ENCODE data around the gene RBBP4. TPM values are rescaled to one million over a fixed set of nuclear protein-coding genes. Genes with fewer than 3 reads are reported as not detected.

RBBP4 gene
- total and polyA plus RNA-seq, 2 of the 8 experiments (the other 6 are each of a cell fraction or from before 2014, with no cell fraction given): 147 to 397 TPM

DNA sequence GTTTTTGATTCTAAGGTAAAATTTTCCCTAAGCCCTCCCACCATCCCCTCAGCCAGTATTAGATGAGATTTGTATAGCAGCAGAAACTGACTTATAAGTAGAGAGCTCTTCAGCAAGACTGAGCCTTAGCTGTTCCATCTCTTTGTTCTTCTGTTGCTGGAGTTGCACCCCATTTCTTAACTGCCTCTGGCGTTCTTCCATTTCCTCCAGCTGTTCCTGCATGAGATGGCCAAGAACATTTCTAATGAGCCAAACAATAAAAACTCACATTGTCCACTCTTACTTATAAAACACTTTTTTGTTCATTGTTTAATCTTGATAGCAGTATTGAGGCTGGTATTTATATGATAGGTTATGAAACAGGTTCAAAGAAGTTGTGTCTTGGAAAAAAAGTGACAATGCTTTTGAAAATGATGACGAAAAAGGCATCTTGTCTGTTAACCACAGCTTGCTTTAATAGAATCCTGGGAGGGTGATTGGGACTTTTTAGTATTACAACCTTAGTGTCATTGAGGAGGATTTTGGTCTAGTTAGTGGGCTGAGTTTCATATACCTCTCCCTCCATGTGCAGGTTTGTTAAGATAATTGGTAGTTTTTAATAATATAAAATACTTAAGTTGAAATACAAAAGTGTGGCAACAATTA, 33.3 kb downstream of the RBBP4 start:
- H3K56ac ChIP-seq (replicated peaks; ENCODE audit: insufficient read length, low read depth, low read length): no peak overlapping the region
- H4K8ac ChIP-seq (ENCODE audit: extremely low read depth, insufficient read depth, low read length): no peak overlapping the region
- H3K27me3 ChIP-seq (replicated peaks in 1 of 4; ENCODE audit: control insufficient read depth in 3 of 4, extremely low read depth in 1 of 4, insufficient read depth in 3 of 4, low read length in 3 of 4): no peaks in the 10 kb centered on the region
- 85% methylated on average over 2 of the region's 2 CpGs; no CpG with 5 or more reads in 1 of the 2 experiments for WGBS, 2 experiments (ENCODE audit: extremely low coverage in 1 of 2, insufficient coverage in 1 of 2, insufficient read length in 1 of 2, insufficient replicate concordance in 2 of 2, low coverage in 1 of 2, low lambda C conversion rate in 2 of 2, missing lambda C conversion rate in 1 of 2)
- H2BK12ac ChIP-seq (ENCODE audit: low read depth, low read length): no peak overlapping the region
- H3K27ac ChIP-seq (ENCODE audit: low read depth, low read length): no peak overlapping the region
- no peak overlapping the region for H2BK5ac ChIP-seq (ENCODE audit: low read depth, low read length)
- H3K36me3 ChIP-seq (ENCODE audit: control insufficient read depth in 2 of 4, insufficient read depth in 4 of 4, low read length in 3 of 4): peaks cover 16 to 71% (median 42%) of the 10 kb centered on the region in 4 experiments
- DNase-seq (ENCODE audit: low read depth in 1 of 2, low spot score in 2 of 2) (no peak), FAIRE-seq (no peak)
- no peak overlapping the region for H3K14ac ChIP-seq (ENCODE audit: insufficient read length)
- no peak overlapping the region for H3K23ac ChIP-seq (ENCODE audit: insufficient read length)
- H2BK120ac ChIP-seq (replicated peaks; ENCODE audit: low read depth, low read length): no peak overlapping the region
- H4K20me1 ChIP-seq (replicated peaks in 1 of 2; ENCODE audit: control insufficient read depth in 1 of 2, insufficient read depth in 2 of 2, low read length in 2 of 2): peaks cover 0 to 1% of the 10 kb centered on the region in 2 experiments
- POLR2A ChIA-PET (ENCODE audit: partially characterized antibody): interaction anchor here (1.0 to 15.0 kb wide), 14 partner anchors 9 to 93 kb away, joined by 3 to 124 read pairs (median 4); partner anchors contain the start of gene RBBP4
- H2BK20ac ChIP-seq (ENCODE audit: low read length): no peak overlapping the region
- H4K91ac ChIP-seq (replicated peaks; ENCODE audit: insufficient read length, low read length): no peak overlapping the region
- no peaks in the 10 kb centered on the region for H3K79me2 ChIP-seq (ENCODE audit: control insufficient read depth in 1 of 2, insufficient read depth in 2 of 2, low read length in 2 of 2)
- no peaks in the 10 kb centered on the region for H3K79me1 ChIP-seq (ENCODE audit: low read depth, low read length)
- no peak overlapping the region for H3K4me3 ChIP-seq (ENCODE audit: extremely low read depth in 1 of 4, insufficient read depth in 2 of 4, low read depth in 3 of 4, low read length in 4 of 4)
- H2AFZ ChIP-seq (ENCODE audit: low read length): no peak overlapping the region
- no peak overlapping the region for H2BK15ac ChIP-seq (ENCODE audit: low read length)
- H4K5ac ChIP-seq (ENCODE audit: insufficient read length, low read depth, low read length): no peak overlapping the region
- no peak overlapping the region for H3K18ac ChIP-seq (ENCODE audit: extremely low read depth, low read length)
- no peak overlapping the region for H3K9ac ChIP-seq (replicated peaks in 1 of 4; ENCODE audit: extremely low read depth in 1 of 4, low read depth in 3 of 4, low read length in 3 of 4)
- no peaks in the 10 kb centered on the region for H3K23me2 ChIP-seq (ENCODE audit: low read depth, low read length)
- H3K4ac ChIP-seq (replicated peaks; ENCODE audit: insufficient read length, low read depth, low read length): no peak overlapping the region
- H3K4me2 ChIP-seq (ENCODE audit: insufficient read depth in 1 of 2, low read depth in 2 of 2, low read length in 2 of 2): no peak overlapping the region
- CTCF ChIA-PET (ENCODE audit: partially characterized antibody): interaction anchor here (0.6 to 2.2 kb wide), 3 partner anchors 28 to 189 kb away, joined by 3 to 8 read pairs (median 3); no protein-coding TSS in a partner anchor
- no peak overlapping the region for H2AK5ac ChIP-seq (ENCODE audit: low read depth, low read length)
- H3K4me1 ChIP-seq (replicated peaks in 1 of 4; ENCODE audit: control insufficient read depth in 3 of 4, insufficient read depth in 4 of 4, low read length in 3 of 4): no peaks in the 10 kb centered on the region
- H3K9me3 ChIP-seq (ENCODE audit: insufficient read depth in 2 of 2, low read depth in 1 of 2, low read length in 1 of 2): no peaks in the 10 kb centered on the region
- no peak for TF ChIP-seq SIRT6 (IDR thresholded peaks at IDR 0.05; ENCODE audit: low read length)
- TF ChIP-seq POLR2A (IDR thresholded peaks at IDR 0.05; ENCODE audit: control extremely low read depth in 1 of 2, low read depth in 2 of 2, low read length in 2 of 2): no peak
- TF ChIP-seq POU5F1 (IDR thresholded peaks at IDR 0.05; ENCODE audit: low read depth, low read length): no peak
- TF ChIP-seq KDM5A (IDR thresholded peaks at IDR 0.05; ENCODE audit: low read length): no peak
- TF ChIP-seq SIN3A (conservative IDR thresholded peaks at IDR 0.05 in 1 of 2, IDR thresholded peaks at IDR 0.05 in 1 of 2; ENCODE audit: low read depth in 1 of 2, low read length in 2 of 2): no peak
- TF ChIP-seq EGR1 (IDR thresholded peaks at IDR 0.05; ENCODE audit: borderline replicate concordance, low read depth, low read length): no peak
